Upper lobe of left lung (tissue), 6 donors: ENCODE results near the gene PLXND1. TPM values are rescaled to one million over a fixed set of nuclear protein-coding genes. Genes with fewer than 3 reads are reported as not detected.

Experiments
- ATAC-seq, 2 donors: fragments of 200-7000 bp; cut with Tn5 transposase; one replicate each; pipeline ENCODE4 v1.9.1; 2022; ENCODE audit warnings: mild to moderate bottlenecking in 2 of 2, moderate library complexity in 2 of 2; ENCODE audit not compliant: low FRiP score in 2 of 2
- DNase-seq, 2 donors: peaks; one replicate each; pipeline ENCODE4 v3.0.0-alpha.2; 2019 to 2020
- H3K27ac ChIP-seq, 4 donors: fragments of 200-600 bp; sonication (generic); one replicate each; pipeline ENCODE4 v1.5.1; 2016 to 2019
- H3K27me3 ChIP-seq, 4 donors: fragments of 200-600 bp; sonication (generic); one replicate each; pipeline ENCODE4 v1.5.1; 2017 to 2019
- H3K36me3 ChIP-seq, 4 donors: fragments of 200-600 bp; sonication (generic); one replicate each; pipeline ENCODE4 v1.5.1; 2016 to 2019
- H3K4me1 ChIP-seq, 4 donors: fragments of 200-600 bp; sonication (generic); one replicate each; pipeline ENCODE4 v1.5.1; 2018 to 2019
- H3K4me3 ChIP-seq, 4 donors: fragments of 200-600 bp; sonication (generic); one replicate each; pipeline ENCODE4 v1.5.1; 2017 to 2019; ENCODE audit warnings: mild to moderate bottlenecking in 2 of 4, moderate library complexity in 1 of 4
- H3K9me3 ChIP-seq, 4 donors: fragments of 200-600 bp; sonication (generic); one replicate each; pipeline ENCODE4 v1.5.1; 2018 to 2019
- EP300 ChIP-seq, 4 donors: sonication (generic); formaldehyde crosslinking; IDR thresholded peaks; one replicate each; pipeline ENCODE4 v1.5.1; 2017; ENCODE audit warnings: antibody characterized with exemption in 4 of 4, control low read depth in 2 of 4
- POLR2A ChIP-seq, 4 donors: fragments of 450-650 bp; IDR thresholded peaks; one replicate each; pipeline ENCODE4 v1.5.1; 2016 to 2017; ENCODE audit warnings: antibody characterized with exemption in 4 of 4, mild to moderate bottlenecking in 2 of 4
- POLR2AphosphoS5 ChIP-seq, 2 donors: sonication (generic); formaldehyde crosslinking; IDR thresholded peaks; one replicate each; pipeline ENCODE4 v1.5.1; 2017; ENCODE audit warnings: antibody characterized with exemption in 2 of 2
- WGBS, 2 donors: methylation state at CpG; one replicate each; pipeline ENCODE4 v1.1.5; 2017 to 2018; 5-methylcytosine and 5-hydroxymethylcytosine counted together
- total RNA-seq, 6 donors: library from RNA; depleted of rRNA in 4 of 6; stranded (reverse); fragments of >200 nt in 4 of 6; gene quantifications; one replicate each; pipeline versions ENCODE4 v1.1.0 to v1.2.1, GENCODE V29; 2016 to 2021
- TF ChIP-seq, protein P1 (sequence below), 6 experiments: fragments of 450-650 bp in 4 of 6; fragments of 200-600 bp in 2 of 6; sonication (generic) in 2 of 6; IDR thresholded peaks; one replicate each; pipeline ENCODE4 v1.5.1; 2016 to 2019; ENCODE audit warnings: antibody characterized with exemption in 6 of 6
- donor health status: DM: no; HTN: no; CAD: no; lungs with moderate emphysema.
- donor health status: DM: no; HTN: yes; CAD: no; lungs with severe emphysema.

The PLXND1 gene
- total RNA-seq, 6 donors from 2014 or later, result 95.3 to 607 (median 227) TPM

DNA sequence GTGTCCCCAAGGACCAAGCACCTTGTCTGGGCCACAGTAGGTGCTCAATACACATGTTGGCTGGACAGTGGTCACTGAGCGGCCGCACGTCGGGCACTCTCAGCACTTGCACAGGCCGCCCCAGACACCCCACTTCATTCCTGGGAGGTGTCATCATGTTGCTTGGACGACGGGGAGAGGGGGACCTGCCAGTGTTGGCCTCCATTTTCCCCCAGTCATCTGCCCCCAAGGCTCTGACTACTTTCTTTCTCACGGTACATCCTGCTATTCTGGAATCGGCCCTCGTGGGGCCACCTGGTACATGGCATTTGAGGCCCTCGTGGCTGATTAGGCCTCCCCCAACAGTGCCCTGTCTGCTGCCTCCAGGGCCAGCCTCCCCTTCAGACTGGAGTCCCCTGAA is 79.2 kb downstream of the PLXND1 start:
- H3K36me3 ChIP-seq, result no peaks in the 10 kb centered on the region
- no peak overlapping the region for H3K27ac ChIP-seq
- DNase-seq, result no peak
- no peaks in the 10 kb centered on the region for H3K27me3 ChIP-seq
- ATAC-seq, result no peak
- 93 to 96% methylated on average over 9 to 11 of the region's 11 CpGs for WGBS, 2 donors
- peaks cover 7 to 18% (median 8%) of the 10 kb centered on the region in 4 donors for H3K4me1 ChIP-seq
- H3K9me3 ChIP-seq, result no peaks in the 10 kb centered on the region
- TF ChIP-seq POLR2AphosphoS5 (IDR thresholded peaks at IDR 0.05) (no peak), POLR2A (IDR thresholded peaks at IDR 0.05) (no peak), EP300 (IDR thresholded peaks at IDR 0.05) (no peak)
- TF ChIP-seq, protein P1, sequence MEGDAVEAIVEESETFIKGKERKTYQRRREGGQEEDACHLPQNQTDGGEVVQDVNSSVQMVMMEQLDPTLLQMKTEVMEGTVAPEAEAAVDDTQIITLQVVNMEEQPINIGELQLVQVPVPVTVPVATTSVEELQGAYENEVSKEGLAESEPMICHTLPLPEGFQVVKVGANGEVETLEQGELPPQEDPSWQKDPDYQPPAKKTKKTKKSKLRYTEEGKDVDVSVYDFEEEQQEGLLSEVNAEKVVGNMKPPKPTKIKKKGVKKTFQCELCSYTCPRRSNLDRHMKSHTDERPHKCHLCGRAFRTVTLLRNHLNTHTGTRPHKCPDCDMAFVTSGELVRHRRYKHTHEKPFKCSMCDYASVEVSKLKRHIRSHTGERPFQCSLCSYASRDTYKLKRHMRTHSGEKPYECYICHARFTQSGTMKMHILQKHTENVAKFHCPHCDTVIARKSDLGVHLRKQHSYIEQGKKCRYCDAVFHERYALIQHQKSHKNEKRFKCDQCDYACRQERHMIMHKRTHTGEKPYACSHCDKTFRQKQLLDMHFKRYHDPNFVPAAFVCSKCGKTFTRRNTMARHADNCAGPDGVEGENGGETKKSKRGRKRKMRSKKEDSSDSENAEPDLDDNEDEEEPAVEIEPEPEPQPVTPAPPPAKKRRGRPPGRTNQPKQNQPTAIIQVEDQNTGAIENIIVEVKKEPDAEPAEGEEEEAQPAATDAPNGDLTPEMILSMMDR (IDR thresholded peaks at IDR 0.05), result no peak
- no peak overlapping the region for H3K4me3 ChIP-seq

DNA sequence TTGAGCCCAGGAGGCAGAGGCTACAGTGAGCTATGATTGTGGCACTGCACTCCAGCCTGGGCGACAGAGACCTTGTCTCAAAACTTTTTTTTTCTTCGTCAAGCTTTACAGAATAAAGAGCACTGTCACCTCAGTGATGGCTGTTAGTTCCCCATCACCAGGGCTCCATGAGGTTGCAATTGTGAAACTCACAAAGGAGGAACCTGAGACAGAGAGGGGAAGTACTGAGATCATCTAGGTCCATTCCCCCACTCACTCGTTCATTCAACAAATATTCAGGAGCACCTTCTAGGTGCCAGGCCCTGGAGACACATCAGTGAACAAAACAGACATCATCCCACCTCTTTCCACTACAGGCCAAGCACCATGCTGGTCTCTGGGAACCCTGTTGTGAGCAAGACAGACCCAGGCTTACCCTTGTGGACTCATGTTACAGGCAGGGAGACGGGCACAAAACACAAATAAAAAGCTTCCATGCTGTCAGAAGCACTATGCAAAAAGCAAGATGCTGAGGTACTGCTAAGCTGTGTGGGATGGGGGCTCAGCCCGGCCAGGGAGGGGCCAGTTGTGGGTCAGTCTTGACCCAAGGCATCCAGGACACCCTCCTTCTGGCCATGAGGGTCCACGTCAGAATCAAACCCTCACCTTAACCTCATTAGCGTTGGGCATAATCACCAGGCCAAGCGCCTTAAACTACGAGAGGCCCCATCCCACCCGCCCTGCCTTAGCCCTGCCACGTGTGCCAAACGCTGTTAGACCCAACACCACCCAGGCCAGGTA is 80.2 kb downstream of the PLXND1 start:
- TF ChIP-seq POLR2AphosphoS5 (IDR thresholded peaks at IDR 0.05) (no peak), EP300 (IDR thresholded peaks at IDR 0.05) (no peak), POLR2A (IDR thresholded peaks at IDR 0.05) (no peak)
- TF ChIP-seq, protein P1 (IDR thresholded peaks at IDR 0.05), result no peak
- peak in 1 of 2 donors; percentile 47 for DNase-seq
- no peak overlapping the region for H3K4me3 ChIP-seq
- H3K27ac ChIP-seq, result peak overlapping the region in 2 of 4 donors; percentile 28 to 41
- H3K36me3 ChIP-seq, result no peaks in the 10 kb centered on the region
- no peaks in the 10 kb centered on the region for H3K27me3 ChIP-seq
- ATAC-seq, result peak in 1 of 2 donors; percentile 74
- WGBS, 2 donors, result 79 to 80% methylated on average over 6 to 12 of the region's 12 CpGs
- peaks cover 7 to 18% (median 8%) of the 10 kb centered on the region in 4 donors for H3K4me1 ChIP-seq
- H3K9me3 ChIP-seq, result no peaks in the 10 kb centered on the region

DNA sequence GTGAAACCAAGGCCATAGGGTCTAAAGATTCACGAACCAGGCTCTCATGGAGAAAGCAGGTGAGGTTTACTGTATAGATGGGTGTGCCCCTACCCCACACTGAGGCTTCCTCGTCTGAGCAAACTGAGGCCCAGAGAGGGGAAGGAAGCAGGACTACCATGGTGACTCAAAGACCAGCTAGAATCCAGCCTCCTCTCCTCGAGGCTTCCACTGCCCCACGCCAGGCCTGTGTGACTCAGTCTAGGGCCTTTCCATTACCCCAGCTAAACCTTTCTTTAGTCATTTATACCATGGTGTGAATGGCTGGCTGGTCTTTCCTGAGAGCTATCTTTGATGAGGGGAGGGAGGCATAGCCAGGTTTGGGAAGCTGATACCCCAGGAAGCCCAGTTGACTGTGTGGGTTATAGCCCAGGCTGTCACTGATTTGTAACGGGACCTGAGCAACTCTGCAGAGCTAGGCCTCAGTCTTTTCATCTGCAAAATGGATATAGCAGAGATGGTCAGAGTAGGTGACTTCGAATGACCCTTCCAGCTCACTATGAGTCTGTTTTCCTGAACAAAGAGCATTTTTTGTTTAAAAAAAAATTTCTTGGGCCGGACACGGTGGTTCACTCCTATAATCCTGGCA is 81.0 kb downstream of the PLXND1 start:
- peak in 1 of 2 donors; percentile 18 for ATAC-seq
- 84 to 85% methylated on average over 5 to 8 of the region's 8 CpGs for WGBS, 2 donors

DNA sequence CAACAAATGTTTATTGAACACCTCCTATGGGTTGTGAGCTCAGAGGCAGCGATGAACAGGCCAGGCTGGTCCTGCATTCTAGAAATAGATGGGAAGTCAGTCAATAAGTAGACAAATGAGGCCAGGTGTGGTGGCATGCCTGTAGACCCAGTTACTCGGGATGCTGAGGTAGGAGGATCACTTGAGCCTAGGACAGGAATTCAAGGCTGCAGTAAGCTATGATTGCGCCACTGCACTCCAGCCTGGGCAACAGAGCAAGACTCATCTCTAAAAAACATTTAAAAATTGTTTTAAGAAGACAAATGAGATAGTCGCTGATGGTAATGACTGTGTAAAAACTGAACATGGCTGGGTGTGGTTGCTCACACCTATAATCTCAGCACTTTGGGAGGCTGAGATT is 82.4 kb downstream of the PLXND1 start:
- Histone ChIP-seq H3K4me1 (no peaks in the 10 kb centered on the region), H3K27ac (no peak overlapping the region), H3K36me3 (peaks cover 0 to 9% (median 4%) of the 10 kb centered on the region in 4 donors), H3K27me3 (no peaks in the 10 kb centered on the region), H3K4me3 (no peak overlapping the region), H3K9me3 (no peaks in the 10 kb centered on the region)
- no peak for ATAC-seq
- no peak for TF ChIP-seq EP300 (IDR thresholded peaks at IDR 0.05)
- TF ChIP-seq POLR2A (IDR thresholded peaks at IDR 0.05), result no peak
- TF ChIP-seq POLR2AphosphoS5 (IDR thresholded peaks at IDR 0.05), result no peak
- TF ChIP-seq, protein P1 (IDR thresholded peaks at IDR 0.05), result no peak
- WGBS, 2 donors, result 81 to 87% methylated on average over 4 of the region's 4 CpGs
- DNase-seq, result no peak

More for the DNA sequence above, 81.0 kb downstream of the PLXND1 start:
- no peaks in the 10 kb centered on the region for H3K36me3 ChIP-seq
- H3K27ac ChIP-seq, result peak overlapping the region in 2 of 4 donors; percentile 28 to 41
- H3K4me3 ChIP-seq, result no peak overlapping the region
- TF ChIP-seq EP300 (IDR thresholded peaks at IDR 0.05), result no peak
- no peak for TF ChIP-seq POLR2A (IDR thresholded peaks at IDR 0.05)
- TF ChIP-seq, protein P1 (IDR thresholded peaks at IDR 0.05), result no peak
- TF ChIP-seq POLR2AphosphoS5 (IDR thresholded peaks at IDR 0.05), result no peak
- peak in 1 of 2 donors; percentile 38 for DNase-seq
- peaks cover 7 to 14% (median 8%) of the 10 kb centered on the region in 4 donors for H3K4me1 ChIP-seq
- H3K9me3 ChIP-seq, result no peaks in the 10 kb centered on the region
- H3K27me3 ChIP-seq, result no peaks in the 10 kb centered on the region
